Occipital lobe (tissue), 2 donors: ENCODE measurements around the gene CAMKMT. TPM values are rescaled to one million over a fixed set of nuclear protein-coding genes. Genes with fewer than 3 reads are reported as not detected.

ENCODE experiments used
- DNase-seq: peaks from one replicate; lab custom pipeline; 2025; lab: John Stamatoyannopoulos, UW
- total RNA-seq: library from RNA; depleted of rRNA; stranded (reverse); fragments of >200 nt; gene quantifications from one replicate; pipeline ENCODE4 v1.2.3, GENCODE V29; 2014

Gene CAMKMT
- total RNA-seq, 1 donor from 2014 or later, result 6.7 TPM

GRCh38 chr2:44596537-44597320 lies 235.0 kb downstream of the CAMKMT start:
- no peak for DNase-seq

GRCh38 chr2:44598330-44599119 lies 236.8 kb downstream of the CAMKMT start:
- DNase-seq, result no peak

- DNase-seq, result no peak
Measured at GRCh38 chr2:44599130-44599529, 237.4 kb downstream of the CAMKMT start.

GRCh38 chr2:44602446-44602845 lies 240.7 kb downstream of the CAMKMT start:
- DNase-seq, result no peak

GRCh38 chr2:44605511-44605910 lies 243.8 kb downstream of the CAMKMT start:
- DNase-seq, result no peak

GRCh38 chr2:44612276-44612675 lies 250.5 kb downstream of the CAMKMT start:
- DNase-seq, result no peak

- no peak for DNase-seq
Measured at GRCh38 chr2:44614940-44615339, 253.2 kb downstream of the CAMKMT start.

GRCh38 chr2:44615950-44616518 lies 254.3 kb downstream of the CAMKMT start:
- DNase-seq, result no peak

- no peak for DNase-seq
Measured at GRCh38 chr2:44616667-44617155, 255.0 kb downstream of the CAMKMT start.

- DNase-seq, result no peak
Measured at GRCh38 chr2:44618251-44619023, 256.7 kb downstream of the CAMKMT start.

- no peak for DNase-seq
Measured at GRCh38 chr2:44620189-44620990, 258.6 kb downstream of the CAMKMT start.

GRCh38 chr2:44623622-44624351 lies 262.0 kb downstream of the CAMKMT start:
- DNase-seq, result no peak

GRCh38 chr2:44628297-44628696 lies 266.6 kb downstream of the CAMKMT start:
- no peak for DNase-seq

GRCh38 chr2:44632931-44633689 lies 271.4 kb downstream of the CAMKMT start:
- DNase-seq, result no peak

GRCh38 chr2:44635725-44636124 lies 274.0 kb downstream of the CAMKMT start:
- no peak for DNase-seq

GRCh38 chr2:44638649-44639048 lies 276.9 kb downstream of the CAMKMT start:
- DNase-seq, result no peak

GRCh38 chr2:44639399-44639798 lies 277.7 kb downstream of the CAMKMT start:
- DNase-seq, result no peak

GRCh38 chr2:44642123-44642857 lies 280.5 kb downstream of the CAMKMT start:
- DNase-seq, result no peak
